BLaER1 (cell line): ENCODE results near the gene ZNF625.

Experiments used
- H3K27ac ChIP-seq: shearing (Covaris generic); formaldehyde crosslinking; 2 replicates; pipeline ENCODE4 v1.8.1; 2022
- H3K27me3 ChIP-seq: shearing (Covaris generic); formaldehyde crosslinking; 2 replicates; pipeline ENCODE4 v1.8.1; 2022
- H3K36me3 ChIP-seq: shearing (Covaris generic); formaldehyde crosslinking; 2 replicates; pipeline ENCODE4 v1.8.1; 2022
- H3K4me1 ChIP-seq: shearing (Covaris generic); formaldehyde crosslinking; 2 replicates; pipeline ENCODE4 v1.8.1; 2022
- H3K4me2 ChIP-seq: shearing (Covaris generic); formaldehyde crosslinking; 2 replicates; pipeline ENCODE4 v1.8.1; 2022
- H3K4me3 ChIP-seq: shearing (Covaris generic); formaldehyde crosslinking; 2 replicates; pipeline ENCODE4 v1.8.1; 2022
- H3K9ac ChIP-seq: shearing (Covaris generic); formaldehyde crosslinking; 2 replicates; pipeline ENCODE4 v1.8.1; 2022
- H3K9me3 ChIP-seq: shearing (Covaris generic); formaldehyde crosslinking; 2 replicates; pipeline ENCODE4 v1.8.1; 2022
- H4K20me1 ChIP-seq: shearing (Covaris generic); formaldehyde crosslinking; 2 replicates; pipeline ENCODE4 v1.8.1; 2022
- Cebpa-rat ChIP-seq: shearing (Covaris generic); IDR thresholded peaks from 2 replicates; pipeline ENCODE4 v1.8.1; 2022

The ZNF625 gene

DNA sequence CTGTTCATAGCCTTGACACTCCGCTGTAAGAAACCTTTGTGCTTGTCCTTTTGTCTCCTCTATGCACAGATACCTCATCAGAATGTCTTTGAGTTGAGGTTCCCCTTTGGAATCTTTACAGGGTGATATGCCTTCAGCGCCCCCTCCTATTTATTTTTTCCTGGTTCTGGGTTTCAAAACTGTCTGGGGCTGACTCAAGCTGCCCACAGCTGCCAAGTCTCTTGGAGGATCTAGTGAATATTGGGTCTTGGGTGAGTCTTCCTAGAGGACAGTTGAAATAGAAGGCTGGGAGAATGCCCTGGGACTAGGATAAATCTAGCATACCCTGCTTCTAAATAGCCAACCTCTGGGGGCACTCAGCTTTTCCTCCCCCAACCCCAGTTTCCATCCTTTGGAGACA is 7.3 kb upstream of the ZNF625 start:
- H3K27ac ChIP-seq: peak overlapping the region; percentile 97
- H3K27me3 ChIP-seq: no peaks in the 10 kb centered on the region
- peaks cover 38% of the 10 kb centered on the region for H4K20me1 ChIP-seq
- peaks cover 27% of the 10 kb centered on the region for H3K4me1 ChIP-seq
- peak overlapping the region; percentile 87 for H3K4me2 ChIP-seq
- peak overlapping the region; percentile 91 for H3K4me3 ChIP-seq
- peak overlapping the region; percentile 97 for H3K9ac ChIP-seq
- TF ChIP-seq Cebpa-rat: no peak
- H3K9me3 ChIP-seq: peaks cover 24% of the 10 kb centered on the region
- peaks cover 41% of the 10 kb centered on the region for H3K36me3 ChIP-seq

DNA sequence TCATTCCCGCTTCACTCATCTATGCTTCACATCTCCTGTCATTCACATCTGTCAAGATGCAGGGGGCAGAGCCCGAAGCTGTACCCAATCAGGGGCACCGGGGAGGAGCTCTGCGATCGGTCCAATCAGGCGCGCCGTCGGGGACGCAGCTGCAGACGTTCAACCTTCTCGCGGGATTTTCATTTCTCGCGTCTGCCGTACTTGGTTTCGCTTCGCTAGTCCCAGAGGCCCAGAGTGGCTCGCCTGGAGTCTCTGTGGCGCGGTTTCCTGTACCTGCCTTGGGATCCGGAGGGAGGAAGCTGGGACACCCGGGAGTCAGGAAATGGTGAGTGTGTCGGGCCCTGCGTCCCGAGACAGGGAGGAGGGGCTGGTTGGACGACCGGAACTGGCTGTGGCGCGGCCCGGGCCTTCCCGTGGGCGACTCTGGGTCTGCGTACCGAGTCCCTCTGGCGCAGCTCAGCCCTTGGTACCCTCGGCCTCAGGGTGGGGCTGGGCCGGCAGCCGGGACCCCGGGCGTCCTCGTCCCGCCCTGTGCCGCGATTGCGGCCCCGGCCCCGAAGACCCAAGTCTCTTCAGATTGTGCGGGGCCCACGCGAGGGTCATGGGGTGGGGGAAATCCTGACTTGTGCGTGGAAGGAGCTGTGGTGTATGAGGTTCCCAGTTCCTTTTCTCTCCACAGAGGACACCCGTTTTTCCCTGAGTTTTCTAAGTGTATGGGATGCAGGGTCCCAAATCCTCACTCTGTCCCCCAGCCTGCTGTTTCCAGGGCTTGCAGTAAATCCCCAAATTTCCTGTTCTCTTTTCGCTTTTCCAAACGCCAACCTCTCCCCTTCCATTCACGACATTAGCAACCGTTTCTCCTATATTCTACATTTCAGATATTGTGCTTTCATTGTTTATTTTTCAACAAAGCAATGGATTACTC is 6.6 kb upstream of the ZNF625 start, which contains the start of gene ZNF136:
TSS of gene ZNF136 (plus strand) at position 215 of the 925 bp plus-strand sequence. CDS start at position 323, 108 bp downstream.
- Histone ChIP-seq H3K4me1 (peaks cover 27% of the 10 kb centered on the region), H3K9me3 (peaks cover 17% of the 10 kb centered on the region), H3K4me2 (peak within 1 kb of the TSS; percentile 87), H3K9ac (peak within 1 kb of the TSS; percentile 97), H3K4me3 (peak within 1 kb of the TSS; percentile 91), H4K20me1 (peaks cover 38% of the 10 kb centered on the region), H3K27me3 (no peaks in the 10 kb centered on the region), H3K36me3 (peaks cover 35% of the 10 kb centered on the region), H3K27ac (peak within 1 kb of the TSS; percentile 97)
- no peak for TF ChIP-seq Cebpa-rat

DNA sequence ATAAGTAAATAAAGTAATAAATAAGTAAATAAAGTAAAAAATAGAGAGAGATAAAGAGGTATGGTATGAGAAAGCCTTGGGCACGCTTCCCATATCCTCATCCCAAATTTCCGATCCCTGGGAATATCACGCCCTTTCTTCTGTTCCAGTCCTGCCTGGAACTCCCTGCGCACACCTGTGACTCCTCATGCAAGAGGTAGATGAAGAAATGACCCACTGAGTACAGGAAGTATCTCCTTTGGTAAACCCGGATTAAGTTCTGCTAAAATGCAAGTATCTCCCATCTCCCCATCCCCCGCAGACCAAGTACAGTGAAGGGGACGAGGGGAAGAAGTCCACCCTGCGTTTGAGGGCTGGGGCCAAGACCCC is 6.0 kb upstream of the ZNF625 start:
- Histone ChIP-seq H3K9ac (peak overlapping the region; percentile 97; the same call in 1 of the 2 replicates), H4K20me1 (peaks cover 38% of the 10 kb centered on the region), H3K9me3 (peaks cover 14% of the 10 kb centered on the region; the same call in 1 of the 2 replicates), H3K27me3 (no peaks in the 10 kb centered on the region), H3K36me3 (peaks cover 29% of the 10 kb centered on the region), H3K27ac (peak overlapping the region; percentile 97; the same call in 1 of the 2 replicates), H3K4me2 (peak overlapping the region; percentile 87), H3K4me1 (peaks cover 27% of the 10 kb centered on the region), H3K4me3 (peak overlapping the region; percentile 91)
- TF ChIP-seq Cebpa-rat: no peak

DNA sequence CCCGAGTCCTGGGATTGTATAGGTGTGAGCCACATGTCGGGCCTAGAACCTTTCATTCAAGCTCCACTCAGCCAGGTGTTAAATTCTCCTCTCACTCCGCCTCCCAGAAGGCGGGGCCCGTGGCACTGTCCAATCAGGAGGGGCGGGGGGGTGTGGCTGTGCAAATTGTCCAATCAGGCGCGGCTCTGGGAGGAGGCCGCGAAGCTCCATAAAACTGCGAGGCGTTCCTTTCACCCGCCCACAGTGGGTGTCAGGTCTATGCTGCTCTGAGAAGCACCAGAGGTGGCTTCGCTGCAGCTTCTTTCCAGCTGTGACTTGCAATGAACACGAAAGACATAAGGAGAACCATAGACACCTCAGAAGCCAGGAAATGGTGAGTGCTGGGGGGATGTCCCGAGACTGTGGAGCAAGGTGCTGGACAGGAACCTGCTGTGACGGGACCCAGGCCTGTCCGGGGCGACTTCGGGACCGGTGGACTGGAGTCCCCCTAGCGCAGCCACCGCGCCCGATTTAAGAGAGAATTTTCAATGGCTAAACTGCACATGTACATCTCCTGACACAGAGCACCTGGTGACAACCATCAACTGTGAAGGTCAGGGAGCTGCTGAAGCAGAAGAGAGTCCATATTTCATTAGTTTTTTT is 3.4 kb upstream of the ZNF625 start:
- H3K4me2 ChIP-seq: no peak overlapping the region
- H3K36me3 ChIP-seq: peaks cover 3% of the 10 kb centered on the region
- TF ChIP-seq Cebpa-rat: no peak
- H3K27ac ChIP-seq: no peak overlapping the region
- peaks cover 26% of the 10 kb centered on the region for H3K4me1 ChIP-seq
- no peak overlapping the region for H3K4me3 ChIP-seq
- H3K9me3 ChIP-seq: peaks cover 31% of the 10 kb centered on the region
- peaks cover 17% of the 10 kb centered on the region; the same call in 1 of the 2 replicates for H4K20me1 ChIP-seq
- peaks cover 23% of the 10 kb centered on the region for H3K27me3 ChIP-seq
- no peak overlapping the region for H3K9ac ChIP-seq

DNA sequence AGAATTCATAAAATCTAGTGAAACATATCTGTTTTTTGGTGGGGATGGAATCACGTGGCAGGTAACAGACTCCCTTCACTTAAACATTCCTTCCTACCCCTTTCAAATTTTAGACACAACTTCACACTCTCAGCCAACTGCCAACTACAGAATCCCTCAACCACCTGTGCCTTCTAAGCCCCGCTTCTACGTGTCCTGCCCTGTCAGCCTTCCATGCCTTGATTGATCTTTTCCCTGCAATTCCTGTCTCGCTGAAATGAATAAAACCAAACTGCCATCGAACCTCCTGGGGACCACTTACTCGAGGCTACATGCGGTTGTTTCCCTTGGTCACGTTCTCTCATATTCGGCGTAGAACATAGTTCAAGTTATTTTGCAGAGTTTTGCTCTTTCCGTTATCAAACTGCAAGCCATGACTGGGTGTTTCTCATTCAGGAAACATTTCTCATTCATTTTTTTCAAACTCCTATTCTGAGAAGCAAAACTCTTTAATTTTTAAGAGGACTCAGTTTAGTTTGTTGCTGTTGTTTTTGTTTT is 1.1 kb downstream of the ZNF625 start:
- 0 out of 2 replicates have a peak, but pooled peaks cover 6% of the 10 kb centered on the region for H3K4me1 ChIP-seq
- no peak for TF ChIP-seq Cebpa-rat
- H4K20me1 ChIP-seq: no peaks in the 10 kb centered on the region
- peaks cover 20% of the 10 kb centered on the region for H3K36me3 ChIP-seq
- no peak overlapping the region; the same call in 1 of the 2 replicates for H3K27ac ChIP-seq
- peaks cover 26% of the 10 kb centered on the region for H3K27me3 ChIP-seq
- peak overlapping the region; percentile 75 for H3K4me3 ChIP-seq
- H3K9me3 ChIP-seq: peaks cover 42% of the 10 kb centered on the region
- H3K4me2 ChIP-seq: peak overlapping the region; percentile 68
- peak overlapping the region; percentile 78 for H3K9ac ChIP-seq

DNA sequence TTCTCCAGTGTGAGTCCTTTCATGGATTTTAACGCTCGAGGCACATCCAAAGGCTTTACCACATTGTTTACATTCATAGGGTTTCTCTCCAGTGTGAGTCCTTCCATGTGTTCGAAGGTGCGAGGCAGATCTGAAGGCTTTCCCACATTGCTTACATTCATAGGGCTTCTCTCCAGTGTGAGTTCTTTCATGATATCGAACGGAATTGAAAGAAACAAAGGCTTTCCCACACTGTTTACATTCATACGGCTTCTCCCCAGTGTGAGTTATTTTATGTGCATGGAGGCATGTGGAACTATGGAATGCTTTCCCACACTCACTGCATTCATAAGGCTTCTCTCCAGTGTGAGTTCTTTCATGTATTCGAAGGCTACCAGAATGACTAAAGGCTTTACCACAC is 11.2 kb downstream of the ZNF625 start:
- peaks cover 45% of the 10 kb centered on the region for H3K9me3 ChIP-seq
- no peak for TF ChIP-seq Cebpa-rat
- H3K36me3 ChIP-seq: peaks cover 61% of the 10 kb centered on the region

DNA sequence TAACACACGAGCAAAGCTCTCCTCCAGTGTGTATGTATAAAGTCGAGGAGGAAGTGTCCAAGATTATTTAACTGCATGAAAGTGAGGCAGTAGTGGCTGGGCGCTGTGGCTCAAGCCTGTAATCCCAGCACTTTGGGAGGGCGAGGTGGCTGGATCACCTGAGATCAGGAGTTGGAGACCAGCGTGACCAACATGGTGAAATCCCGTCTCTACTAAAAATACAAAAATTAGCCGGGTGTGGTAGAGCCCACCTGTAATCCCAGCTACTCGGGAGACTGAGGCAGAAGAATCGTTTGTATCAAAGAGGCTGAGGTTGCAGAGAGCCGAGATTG is 15.2 kb downstream of the ZNF625 start:
- H3K36me3 ChIP-seq: peaks cover 48% of the 10 kb centered on the region
- peaks cover 38% of the 10 kb centered on the region for H3K4me1 ChIP-seq
- no peak for TF ChIP-seq Cebpa-rat
- peaks cover 16% of the 10 kb centered on the region for H4K20me1 ChIP-seq
- H3K9me3 ChIP-seq: peaks cover 18% of the 10 kb centered on the region
- H3K27ac ChIP-seq: no peak overlapping the region
- no peak overlapping the region for H3K4me3 ChIP-seq
- H3K4me2 ChIP-seq: peak overlapping the region; percentile 98
- H3K27me3 ChIP-seq: no peaks in the 10 kb centered on the region
- H3K9ac ChIP-seq: no peak overlapping the region

More for the DNA sequence above, 11.2 kb downstream of the ZNF625 start:
- peaks cover 6% of the 10 kb centered on the region for H4K20me1 ChIP-seq
- no peak overlapping the region for H3K4me3 ChIP-seq
- H3K4me1 ChIP-seq: peaks cover 11% of the 10 kb centered on the region
- H3K27ac ChIP-seq: no peak overlapping the region
- H3K4me2 ChIP-seq: no peak overlapping the region
- H3K27me3 ChIP-seq: no peaks in the 10 kb centered on the region
- H3K9ac ChIP-seq: no peak overlapping the region

DNA sequence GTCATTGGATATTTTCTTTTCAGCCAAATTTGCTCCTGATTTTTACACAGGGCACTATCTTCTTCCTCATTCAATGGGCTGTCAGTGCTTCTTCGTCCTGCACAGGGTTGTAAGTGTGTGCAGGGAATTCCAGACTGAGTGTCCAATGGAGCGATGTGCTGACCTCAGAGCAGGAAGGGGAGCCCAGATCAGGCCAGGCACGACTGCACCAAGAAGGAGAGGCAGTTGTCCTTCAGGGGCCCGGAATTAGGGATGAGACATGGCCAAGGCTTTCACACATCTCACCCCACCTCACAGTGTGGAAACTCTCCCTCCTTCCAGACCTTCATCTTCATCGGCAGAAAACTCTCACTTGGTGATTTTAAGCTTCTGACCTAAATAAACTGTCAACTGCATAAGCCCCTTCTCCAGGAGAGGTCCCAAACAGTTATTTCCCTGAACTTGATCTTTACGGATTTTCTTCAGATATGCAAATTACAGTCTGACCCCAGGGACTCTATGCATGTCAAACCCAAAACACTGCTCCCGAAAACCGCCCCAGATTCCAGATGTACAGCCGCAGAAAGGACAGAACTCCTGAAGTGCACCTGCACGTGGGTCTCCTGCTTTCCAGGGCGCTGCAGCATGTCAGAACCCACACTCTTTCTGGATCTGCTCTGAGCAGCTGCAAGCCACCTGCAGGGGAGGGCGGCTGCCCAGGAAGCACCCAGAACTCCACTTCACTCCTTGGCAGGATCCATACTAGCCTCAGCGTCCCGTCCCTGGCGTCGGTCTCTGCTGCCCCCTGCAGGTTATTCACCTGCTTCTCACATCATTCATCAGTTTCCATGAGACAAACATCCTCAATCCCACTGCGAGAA is 15.8 kb downstream of the ZNF625 start:
- Histone ChIP-seq H3K27me3 (no peaks in the 10 kb centered on the region), H3K4me1 (peaks cover 38% of the 10 kb centered on the region), H4K20me1 (peaks cover 16% of the 10 kb centered on the region), H3K9ac (peak overlapping the region; percentile 47; the same call in 1 of the 2 replicates), H3K9me3 (peaks cover 18% of the 10 kb centered on the region), H3K4me3 (peak overlapping the region; percentile 94), H3K4me2 (peak overlapping the region; percentile 98), H3K27ac (0 out of 2 replicates have a peak overlapping the region, but pooled peaks have one; percentile 3), H3K36me3 (peaks cover 48% of the 10 kb centered on the region)
- no peak for TF ChIP-seq Cebpa-rat
